GM21447 (cell line): ENCODE data around the gene FZD2.
"Not testable (repeated sequence)": the region's sequence is repeated elsewhere in the genome, so short reads cannot be mapped to it uniquely, and the experiment has no call there.

Source experiments
- ATAC-seq: cut with Tn5 transposase; IDR thresholded peaks from one replicate; pipeline ENCODE4 v1.9.1; 2021; ENCODE audit not compliant: unreplicated experiment

The FZD2 gene

DNA sequence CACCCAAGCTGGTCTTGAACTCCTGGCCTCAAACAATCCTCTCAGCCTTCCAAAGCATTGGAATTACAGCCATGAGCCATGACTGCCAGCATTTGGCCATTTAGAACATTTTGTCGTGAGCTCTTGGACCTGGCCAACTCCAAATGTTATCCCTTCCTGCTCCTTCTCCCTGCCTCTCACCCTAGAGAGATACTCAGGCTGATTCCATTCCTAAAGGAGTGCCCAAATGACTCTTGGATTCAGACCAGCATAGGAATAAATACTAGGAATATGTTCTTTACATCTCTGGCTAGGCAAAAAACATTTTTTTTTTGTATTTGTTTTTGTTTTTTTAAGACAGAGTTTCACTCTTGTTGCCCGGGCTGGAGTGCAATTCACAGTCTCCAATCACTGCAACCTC is 15.5 kb downstream of the FZD2 start:
- no peak for ATAC-seq

DNA sequence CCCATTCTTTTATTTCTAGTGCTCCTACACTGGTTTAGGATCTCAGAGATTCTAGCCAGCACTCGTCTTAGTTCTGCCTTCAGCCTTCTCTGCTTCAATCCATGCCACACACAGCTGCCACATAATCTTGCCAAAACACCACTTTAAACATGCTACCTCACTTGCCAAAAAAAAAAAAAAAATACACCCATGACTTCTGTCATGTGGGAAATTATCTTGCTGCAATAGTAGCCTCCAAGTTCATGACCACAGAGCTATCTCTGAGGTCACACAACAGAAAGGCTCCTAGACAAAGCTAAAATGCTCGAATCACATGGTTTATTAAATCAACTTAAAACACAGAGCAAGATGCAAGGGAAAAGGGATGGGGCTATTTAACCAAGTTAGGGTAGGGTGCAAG is 18.1 kb downstream of the FZD2 start:
- ATAC-seq: no peak

DNA sequence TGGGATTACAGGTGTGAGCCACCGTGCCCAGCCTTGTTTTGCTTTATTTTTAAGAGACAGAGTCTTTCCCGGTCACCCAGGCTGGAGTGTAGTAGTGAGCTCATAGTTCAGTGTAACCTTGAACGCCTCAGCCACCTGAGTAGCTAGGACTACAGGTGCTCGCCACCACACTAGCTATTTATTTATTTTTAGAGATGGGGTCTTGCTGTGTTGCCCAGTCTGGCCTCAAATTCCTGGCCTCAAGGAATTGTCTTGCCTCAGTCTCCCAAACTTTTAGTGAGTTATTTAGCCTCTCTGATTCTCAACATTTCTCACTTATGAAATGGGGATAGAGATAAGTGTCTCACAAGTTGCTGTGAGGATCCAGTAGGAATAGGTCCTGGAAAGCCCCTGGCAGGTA is 21.7 kb downstream of the FZD2 start:
- ATAC-seq: no peak

DNA sequence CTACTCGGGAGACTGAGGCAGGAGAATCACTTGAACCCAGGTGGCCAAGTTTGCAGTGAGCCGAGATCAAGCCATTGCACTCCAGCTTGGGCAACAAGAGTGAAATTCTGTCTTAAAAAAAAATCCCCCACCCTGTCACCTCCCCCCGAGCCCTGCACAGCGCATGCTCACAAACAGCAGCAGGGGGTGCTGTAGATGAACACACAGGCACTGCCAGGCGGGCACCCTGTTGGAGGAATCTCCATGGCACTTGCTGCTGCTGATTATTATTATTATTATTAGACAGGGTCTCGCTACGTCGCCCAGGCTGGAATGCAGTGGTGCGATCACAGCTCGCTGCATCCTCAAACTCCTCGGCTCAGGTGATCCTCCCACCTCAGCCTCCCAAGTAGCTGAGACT is 24.6 kb downstream of the FZD2 start:
- no peak for ATAC-seq

DNA sequence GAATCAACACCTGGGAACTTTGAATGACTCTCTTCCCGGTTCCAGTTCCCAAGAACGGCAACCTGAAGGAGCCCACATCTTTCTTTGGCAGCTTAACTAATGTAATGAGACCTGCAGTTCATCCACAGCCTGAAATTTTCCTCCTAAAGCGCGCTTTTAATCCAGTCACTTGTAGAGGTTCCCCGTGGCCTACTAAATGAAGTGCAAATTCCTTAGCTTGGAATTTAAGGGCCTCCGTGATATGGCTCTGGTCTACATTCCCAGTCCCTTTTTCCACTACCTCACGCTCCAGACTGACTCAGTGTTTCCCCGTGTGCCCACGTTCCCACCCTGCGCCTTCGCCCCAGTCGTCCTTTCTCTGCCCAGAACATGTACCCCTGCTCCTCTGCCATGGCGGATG is 27.2 kb downstream of the FZD2 start:
- no peak for ATAC-seq

DNA sequence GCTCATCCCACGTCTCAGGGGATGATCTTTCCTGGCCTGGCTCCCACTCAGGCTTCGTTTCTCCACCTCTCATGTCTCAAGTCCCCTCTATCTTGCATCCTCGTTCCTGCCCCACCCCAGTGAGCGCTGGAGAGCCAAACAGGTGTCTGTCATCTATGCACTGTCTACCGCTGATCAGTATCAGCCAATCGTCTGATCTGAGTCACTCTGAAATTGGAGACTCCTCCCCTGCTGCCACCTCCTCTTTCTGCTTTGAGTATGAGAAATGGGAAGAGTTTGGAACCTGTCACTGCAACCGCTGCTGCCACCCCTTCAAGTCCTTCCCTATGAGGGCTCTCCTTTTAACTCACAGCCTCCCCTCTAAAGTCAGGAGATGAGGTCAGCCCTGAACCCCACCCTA is 28.0 kb downstream of the FZD2 start:
- ATAC-seq: no peak

DNA sequence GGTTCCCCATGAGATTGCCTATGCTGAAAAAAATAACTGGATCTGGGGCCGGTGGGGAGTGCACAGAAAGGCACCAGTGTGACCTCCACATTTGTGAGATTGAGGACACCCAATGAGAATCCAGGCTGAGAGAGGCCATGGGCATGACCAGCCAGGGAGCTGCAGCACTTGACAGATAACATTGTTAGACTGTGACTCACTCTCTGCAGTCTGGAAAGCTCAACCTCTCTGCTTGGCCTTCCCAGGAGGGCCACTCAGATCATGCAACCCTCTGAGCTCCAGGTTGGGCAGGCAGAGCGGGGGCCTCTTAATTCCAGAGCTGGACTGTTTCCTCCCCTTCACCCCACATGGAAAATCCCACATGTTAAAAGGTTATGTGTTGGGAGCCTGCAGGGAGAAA is 30.1 kb downstream of the FZD2 start:
- no peak for ATAC-seq

DNA sequence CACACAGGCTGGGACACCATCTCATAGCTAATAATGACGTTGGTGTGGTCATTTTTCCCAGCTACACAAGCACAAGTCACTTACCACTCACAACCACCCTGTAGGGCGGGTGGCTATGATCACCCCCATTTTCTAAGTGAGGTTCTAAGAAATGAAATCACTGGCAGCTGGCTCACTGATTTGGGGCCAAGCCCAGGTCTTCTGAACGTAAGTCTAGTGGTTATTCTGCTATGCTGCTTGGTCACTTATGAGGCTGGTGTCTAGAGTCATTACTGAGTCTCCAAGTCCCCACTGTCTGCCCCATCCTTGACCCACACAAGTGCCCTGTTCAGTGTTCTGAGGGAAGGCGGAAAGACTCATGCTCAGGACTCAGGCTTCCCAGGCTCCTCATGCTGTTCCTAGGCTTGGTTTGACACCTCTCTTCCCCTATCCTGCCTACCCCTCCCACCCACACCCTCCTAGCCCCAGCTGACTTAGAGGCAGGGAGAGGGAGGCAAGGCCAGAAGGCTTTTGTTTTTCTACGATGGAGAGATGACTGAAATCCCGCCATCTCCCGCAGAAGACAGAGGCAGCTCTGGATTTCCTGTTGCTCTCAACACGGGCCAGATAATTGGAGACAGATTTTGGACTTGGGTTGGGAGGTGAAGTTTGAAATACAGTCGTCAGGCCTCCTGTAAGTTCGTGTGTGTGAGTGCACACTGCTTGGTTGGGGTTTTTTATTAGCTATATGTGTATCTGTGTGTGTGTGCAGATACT is 32.2 kb downstream of the FZD2 start:
- no peak for ATAC-seq

DNA sequence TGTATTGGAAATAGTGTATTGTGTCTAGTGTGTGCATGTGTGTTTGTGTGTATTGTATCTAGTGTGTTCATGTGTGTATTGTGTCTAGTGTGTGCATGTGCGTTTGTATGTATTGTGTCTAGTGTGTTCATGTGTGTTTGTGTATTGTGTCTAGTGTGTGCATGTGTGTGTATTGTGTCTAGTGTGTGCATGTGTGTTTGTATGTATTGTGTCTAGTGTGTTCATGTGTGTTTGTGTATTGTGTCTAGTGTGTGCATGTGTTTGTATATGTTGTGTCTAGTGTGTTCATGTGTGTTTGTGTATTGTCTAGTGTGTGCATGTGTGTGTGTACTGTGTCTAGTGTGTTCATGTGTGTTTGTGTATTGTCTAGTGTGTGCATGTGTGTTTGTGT is 32.8 kb downstream of the FZD2 start:
- ATAC-seq: not testable (repeated sequence)

DNA sequence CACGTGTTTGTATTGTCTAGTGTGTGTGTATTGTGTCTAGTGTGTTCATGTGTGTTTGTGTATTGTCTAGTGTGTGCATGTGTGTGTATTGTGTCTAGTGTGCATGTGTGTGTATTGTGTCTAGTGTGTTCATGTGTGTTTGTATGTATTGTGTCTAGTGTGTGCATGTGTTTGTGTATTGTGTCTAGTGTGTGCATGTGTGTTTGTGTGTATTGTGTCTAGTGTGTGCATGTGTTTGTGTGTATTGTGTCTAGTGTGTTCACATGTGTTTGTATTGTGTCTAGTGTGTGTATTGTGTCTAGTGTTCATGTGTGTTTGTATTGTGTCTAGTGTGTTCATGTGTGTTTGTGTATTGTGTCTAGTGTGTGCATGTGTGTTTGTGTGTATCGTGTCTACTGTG is 33.5 kb downstream of the FZD2 start:
- ATAC-seq: not testable (repeated sequence)

DNA sequence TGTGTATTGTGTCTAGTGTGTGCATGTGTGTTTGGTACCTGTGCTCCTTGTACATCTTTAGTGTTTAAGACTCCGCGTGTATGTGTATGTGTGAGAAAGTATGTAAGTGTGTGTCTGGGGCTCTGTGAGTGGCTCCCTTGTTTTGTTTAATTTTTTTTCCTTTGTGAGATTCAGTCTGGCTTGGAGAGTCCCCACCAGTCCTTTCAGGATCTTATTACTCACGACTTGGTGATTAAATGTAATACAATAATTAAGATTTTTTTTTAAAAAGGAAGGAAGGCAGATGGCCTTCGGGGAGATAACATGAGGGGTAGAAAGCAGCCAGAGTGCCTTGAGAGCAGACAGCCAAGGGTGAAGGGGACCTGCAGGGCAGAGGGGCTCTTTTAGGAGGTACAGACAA is 33.9 kb downstream of the FZD2 start:
- no peak for ATAC-seq

DNA sequence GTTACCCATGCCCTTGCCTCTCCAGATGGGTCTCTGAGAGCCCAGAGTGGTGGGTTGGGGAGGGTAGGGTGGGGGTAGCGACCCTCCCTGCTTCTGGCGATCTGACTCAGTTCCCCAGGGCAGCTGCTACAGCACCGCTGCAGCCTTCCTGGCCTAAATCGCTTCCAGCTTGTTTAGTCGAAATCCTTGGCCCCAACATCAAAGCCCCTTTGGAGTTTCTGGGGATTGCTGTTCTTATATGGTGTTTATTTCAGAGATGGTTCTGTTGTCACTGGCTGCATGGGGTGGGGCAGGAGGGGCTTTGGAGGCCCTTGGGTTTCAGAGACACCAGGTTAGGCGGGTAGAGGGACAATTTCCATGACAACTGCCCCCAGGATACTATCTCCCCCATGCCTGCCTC is 35.9 kb downstream of the FZD2 start:
- no peak for ATAC-seq

DNA sequence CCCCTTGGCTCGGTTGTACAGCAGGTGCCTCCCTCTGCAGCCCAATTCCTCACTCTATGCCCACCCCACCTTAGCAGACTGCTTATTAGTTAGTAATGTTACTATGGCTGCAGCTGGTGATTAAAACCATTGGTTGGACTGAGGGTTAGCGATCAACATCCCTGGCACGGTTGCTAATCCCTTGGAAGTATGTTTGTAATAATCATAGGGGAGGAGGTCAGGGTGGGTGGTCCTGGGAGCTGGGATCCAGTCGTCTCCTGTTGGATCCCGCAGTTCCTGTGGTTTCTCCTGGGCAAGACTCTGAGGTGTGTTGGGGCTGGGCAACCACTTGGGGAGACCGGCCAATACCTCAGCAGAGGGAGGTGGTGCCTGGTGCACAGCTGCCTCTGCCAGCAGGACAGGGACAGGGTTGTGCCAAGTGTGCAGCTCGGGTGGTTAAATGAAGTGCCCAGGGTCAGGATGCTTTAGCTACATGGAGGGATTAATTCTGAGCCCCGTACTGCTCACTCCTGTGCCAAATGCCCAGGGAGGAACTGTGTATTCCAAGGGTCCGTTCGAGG is 38.0 kb downstream of the FZD2 start:
- ATAC-seq: no peak

DNA sequence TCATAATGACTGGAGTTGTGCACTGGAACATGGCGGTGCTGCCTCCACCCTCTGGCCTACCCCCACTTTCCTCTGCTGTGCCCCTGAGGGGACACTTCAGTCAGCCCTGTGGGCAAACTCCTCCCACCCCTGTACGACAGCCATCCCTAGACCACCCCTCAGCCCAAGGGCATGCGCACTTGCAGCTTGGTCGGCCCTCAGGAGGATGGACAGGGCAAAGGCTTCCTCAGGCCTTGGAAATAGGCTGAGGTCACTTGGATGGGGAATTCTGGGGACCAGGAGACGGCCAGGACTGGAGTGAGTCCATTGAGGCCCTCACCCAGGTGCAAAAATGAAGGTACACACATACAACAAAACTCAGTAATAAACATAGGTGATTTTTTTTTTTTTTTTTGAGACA is 41.0 kb downstream of the FZD2 start:
- ATAC-seq: no peak

DNA sequence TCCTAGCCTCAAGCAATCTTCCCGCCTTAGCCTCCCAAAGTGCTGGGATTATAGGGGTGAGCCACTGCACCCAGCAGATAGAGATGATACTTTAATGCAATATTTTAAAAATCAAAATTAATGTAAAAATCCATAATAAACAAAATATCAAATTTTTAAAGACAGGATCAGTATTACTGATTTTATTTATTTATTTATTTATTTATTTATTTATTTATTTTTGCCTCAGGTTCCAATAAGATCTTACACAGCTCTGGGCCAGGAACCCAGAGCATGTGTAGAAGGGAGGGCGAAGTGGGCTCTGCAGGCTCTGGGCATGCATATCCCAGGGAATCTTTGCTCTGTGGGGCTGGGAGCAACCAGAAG is 41.6 kb downstream of the FZD2 start:
- ATAC-seq: no peak

DNA sequence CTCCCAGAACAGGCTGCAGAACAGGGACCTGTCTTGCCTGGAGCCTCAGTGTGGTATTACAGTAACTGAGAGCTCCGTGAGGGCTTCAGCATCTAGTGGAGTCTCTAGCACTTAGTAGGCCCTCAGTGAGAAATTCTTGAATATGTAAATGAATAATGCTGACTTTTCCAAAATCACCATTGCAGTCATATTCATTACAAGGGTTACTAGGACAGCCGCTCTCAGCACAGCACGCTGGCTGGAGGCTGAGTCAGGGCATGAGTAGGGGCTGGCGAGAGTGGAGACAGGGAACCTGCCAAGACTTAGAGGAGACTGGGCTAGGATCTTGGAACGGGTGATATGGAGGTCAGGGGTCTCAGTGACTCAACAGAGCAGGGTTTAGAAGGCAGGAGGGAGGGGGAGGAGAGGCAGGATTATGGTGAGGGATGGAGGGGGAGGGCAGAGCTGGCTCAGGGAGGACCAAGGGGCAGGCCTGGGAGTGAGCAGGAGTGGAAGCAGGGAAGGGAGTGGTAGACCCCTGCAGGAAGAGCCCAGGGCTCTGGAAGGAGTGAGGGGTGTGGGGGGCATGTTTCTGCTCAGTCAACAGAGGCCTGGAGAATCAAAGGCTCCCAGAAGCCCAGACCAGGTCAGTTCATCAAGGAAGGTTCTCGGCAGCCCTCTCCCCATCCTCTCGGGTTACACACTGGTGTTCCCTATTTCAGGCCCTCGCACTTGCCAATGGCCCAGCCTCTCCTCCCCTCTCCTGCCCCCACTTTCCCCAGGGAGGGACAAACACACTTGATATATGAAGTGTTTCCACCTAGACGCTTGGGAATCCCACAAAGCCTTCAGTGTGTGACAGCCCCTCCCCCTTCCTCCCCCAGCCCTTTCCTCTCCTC is 42.3 kb downstream of the FZD2 start:
- ATAC-seq: no peak

DNA sequence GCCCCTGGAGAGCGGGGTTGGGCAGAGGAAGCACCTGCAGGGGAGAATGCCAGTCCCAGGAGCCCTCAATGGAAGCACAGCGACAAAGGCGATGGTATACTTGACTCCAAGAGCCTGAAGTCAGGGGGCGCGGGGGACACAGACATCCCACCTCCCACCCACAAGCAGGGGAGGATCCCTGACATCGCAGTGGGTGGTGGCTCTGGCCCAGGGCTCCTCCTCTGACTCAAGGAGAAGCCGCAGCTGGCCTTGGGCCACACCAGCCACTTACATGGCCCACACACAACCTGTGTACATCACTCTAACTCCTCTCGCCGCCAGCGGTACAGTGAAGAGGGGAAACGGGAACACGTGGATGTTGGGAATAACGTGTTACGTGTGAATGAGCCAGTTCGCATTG is 44.3 kb downstream of the FZD2 start:
- no peak for ATAC-seq

DNA sequence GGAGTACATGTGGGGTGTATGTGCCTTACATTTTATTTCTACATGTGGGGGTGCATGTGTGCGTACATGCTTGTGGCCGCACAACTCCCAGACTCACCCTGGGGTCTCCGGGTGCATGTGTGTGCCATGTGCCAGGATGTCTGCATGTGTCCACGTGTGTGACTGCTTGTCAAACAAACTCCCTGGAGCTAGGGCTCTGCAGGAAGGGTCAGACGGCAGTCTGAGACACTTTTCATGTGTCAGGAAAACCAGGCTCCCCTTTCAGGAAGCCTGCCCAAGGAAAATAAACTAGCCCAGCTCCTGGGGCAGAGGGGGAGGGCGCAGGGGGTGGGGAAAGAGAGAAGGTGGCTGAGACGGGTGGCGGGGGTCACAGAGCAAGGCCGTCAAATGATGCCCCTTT is 44.7 kb downstream of the FZD2 start:
- no peak for ATAC-seq

DNA sequence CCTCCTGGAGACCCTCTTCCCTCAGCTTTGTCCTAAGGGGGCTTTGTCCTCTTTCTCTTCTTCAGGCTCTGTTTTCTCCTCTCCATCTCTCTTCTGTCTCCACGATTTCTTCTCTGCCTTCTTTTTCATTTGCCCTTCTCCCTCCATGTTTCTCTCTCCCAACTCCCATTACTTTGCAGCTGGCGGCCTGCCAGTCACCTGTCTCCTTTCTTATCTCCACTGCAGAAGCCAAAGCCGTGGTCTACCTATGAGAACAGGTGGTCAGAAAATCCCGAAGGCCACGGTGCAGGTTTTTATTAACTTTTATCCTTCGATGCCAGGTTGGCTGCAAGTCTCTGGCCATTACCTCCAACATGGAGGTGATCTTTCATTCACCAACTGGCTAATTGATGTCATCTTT is 45.1 kb downstream of the FZD2 start:
- ATAC-seq: no peak

DNA sequence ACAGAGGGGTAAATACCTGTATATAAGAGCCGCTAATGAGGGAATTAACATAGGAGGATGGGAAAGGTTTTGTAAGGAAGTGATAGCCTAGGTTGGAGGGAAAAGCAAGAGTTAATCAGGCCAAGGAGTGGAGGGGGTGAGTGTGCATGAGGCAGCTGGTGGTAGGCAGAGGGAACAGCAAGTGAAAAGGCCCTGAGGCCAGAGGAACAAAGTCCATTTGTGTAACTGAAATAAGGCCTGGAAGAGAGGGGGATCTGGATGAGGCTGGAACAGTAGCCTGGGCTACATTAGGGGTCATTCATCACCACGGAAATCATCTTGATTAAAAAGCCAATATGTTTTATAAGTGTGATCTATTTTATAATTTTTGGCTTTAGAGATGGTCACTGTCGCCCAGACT is 45.7 kb downstream of the FZD2 start:
- ATAC-seq: no peak

DNA sequence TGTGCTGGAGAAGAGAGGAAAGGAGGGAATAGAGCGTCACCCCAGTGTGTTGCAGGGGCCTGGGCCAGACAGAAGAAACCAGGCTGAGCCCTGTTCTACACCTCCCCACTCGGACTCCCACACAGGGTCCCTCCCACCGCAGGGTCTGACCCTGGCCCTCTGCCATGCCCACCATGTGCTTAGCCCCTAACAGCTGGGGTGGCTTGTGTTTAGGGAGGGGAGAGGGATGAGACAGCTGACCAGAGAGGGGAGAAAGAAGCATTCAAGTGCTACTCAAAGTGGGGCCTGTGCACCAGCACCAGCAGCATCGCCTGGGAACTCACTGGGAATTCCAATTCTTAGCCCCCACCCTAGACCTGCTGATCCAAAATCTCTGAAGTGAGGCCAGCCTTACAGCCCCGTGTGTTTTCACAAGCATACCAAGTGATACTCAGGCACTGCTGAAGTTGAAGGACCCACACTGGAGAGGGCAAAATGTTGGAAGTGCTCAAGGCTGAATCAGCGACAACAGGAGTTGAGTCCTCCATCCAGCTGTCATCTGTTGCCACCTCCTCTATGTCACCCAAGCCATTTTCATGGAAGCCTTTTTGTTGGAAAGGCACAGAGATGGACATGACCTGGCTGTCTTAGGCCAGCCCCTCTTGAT is 47.0 kb downstream of the FZD2 start:
- no peak for ATAC-seq
